GM21390 (cell line): ENCODE measurements around the gene NMNAT2.
"Not testable (repeated sequence)": the region's sequence is repeated elsewhere in the genome, so short reads cannot be mapped to it uniquely, and the experiment has no call there.

ENCODE experiments used
- ATAC-seq: cut with Tn5 transposase; IDR thresholded peaks from one replicate; pipeline ENCODE4 v1.9.1; 2021; ENCODE audit not compliant: unreplicated experiment

The NMNAT2 gene

DNA sequence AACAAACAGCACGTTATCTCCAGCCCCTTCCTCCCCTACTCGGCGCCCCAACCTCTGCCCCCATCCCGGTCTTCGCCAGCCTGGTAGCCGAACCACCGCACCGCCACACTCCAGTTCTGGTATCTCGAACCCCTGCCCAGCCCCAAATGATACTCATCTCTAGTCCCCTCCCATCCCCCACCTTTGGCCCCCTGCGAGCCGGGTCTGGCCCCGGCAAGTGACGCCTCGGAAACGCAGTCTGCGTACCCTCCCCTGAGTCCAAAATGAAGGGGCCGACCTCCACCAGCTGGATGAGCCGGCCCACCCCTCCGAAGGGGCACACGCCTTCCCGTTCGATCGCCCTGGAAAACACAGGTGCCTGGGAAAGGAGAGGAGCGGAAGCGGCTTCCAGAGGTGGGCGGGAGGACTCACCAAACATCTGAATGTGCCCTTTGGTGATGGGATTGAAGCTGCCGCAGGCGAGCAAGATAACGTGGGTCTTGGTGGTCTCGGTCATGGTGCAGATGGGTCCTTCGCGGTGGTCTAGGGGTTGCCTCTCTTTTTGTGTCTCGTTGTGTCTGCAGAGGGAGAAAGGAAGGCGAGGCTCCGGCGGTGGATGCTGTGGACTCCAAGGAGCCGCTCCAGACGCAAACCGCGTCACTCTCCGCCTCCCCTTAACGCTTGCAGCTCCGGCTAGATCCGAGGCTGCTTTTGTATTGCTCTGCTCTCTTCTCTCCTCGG lies at the start of gene NMNAT2:
NMNAT2 (minus strand) TSS at position 609 of the 720 bp plus-strand sequence; CDS start at position 496, 113 bp downstream.
- ATAC-seq = no peak

DNA sequence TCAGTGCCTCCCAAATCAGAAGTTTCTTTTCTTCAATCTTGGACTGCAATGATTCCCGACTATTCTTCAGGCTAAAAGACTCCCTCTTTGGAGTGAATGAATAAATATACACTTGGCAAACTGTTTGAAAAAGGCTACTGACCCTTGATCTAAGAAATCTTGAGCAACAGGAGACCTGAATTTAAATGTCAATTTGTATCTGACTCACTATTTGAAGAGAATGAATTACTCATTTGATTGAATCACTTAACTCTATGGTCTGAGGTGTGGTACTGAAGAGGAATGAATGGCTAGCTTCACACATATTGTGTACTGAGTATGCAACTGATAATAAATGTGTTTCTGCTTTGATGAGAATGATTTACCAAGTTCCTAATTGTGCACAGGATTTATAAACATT lies 49.5 kb upstream of the NMNAT2 start:
- no peak for ATAC-seq

DNA sequence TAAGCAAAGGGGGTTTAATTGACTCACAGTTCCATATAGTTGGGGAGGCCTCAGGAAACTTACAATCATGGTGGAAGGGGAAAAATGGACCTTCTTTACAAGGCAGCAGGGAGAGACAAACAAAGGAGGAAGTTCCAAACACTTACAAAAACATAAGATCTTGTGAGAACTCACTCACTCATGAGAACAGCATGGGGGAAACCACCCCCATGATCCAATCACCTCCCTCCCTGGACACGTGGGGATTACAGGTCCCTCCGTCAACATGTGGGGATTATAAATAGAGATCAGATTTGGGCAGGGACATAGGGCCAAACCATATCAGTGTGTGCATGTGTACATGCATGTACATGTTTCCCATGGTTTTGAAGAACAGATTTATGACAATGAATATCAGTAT lies 48.6 kb upstream of the NMNAT2 start:
- no peak for ATAC-seq

DNA sequence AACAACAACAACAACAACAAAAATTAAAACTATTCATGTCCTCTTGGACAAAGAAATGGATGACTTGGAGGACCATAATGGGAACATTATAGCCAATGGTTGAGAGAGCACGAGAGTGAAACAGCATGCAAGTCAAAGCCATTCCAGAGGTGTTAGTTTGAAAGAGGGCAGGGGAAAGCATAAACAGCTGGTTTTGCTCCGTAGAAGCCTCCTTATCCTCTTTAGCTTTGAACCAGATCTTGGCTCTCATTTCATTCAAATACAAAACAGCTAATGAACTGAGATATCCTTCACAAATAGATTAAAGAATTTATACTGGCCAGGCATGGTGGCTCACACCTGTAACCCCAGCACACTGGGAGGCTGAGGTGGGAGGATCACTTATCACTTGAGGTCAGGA lies 45.4 kb upstream of the NMNAT2 start:
- no peak for ATAC-seq

DNA sequence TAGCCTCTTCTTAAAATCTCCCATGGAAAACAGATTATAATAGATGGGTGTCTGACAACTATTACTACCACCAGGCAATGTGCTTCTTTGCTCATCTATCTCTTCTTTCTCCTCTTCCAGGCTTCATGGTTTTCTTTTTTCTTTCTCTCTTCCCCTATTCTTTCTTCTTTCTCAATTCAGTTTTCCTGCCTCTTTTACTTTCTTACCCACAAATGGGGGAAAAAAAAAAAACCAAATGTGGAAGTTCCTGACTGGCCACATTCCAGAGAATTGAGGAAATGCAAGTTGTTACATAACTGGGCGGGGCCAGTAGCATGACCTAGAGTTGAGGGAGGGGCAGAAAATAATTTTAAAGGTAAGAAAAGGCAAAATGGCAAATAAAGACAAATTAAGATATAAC lies 43.2 kb upstream of the NMNAT2 start:
- no peak for ATAC-seq

DNA sequence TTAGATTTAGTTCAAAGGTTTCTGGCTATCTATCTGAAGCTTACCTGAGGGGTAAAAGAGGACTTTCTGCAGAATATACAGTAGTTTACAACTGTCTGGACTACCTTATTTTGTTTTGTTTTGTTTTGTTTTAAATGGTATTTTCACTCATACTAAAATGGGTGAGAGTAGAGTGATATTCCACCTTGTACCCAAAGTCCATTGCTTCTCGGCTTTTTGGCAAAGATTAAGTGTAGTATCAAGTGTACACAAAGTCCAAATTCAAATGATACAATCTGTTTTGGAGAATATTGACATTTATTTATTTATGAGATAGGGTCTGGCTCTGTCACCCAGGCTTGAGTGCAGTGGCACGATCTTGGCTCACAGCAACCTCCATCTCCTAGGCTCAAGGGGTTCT lies 42.4 kb upstream of the NMNAT2 start:
- ATAC-seq = no peak

DNA sequence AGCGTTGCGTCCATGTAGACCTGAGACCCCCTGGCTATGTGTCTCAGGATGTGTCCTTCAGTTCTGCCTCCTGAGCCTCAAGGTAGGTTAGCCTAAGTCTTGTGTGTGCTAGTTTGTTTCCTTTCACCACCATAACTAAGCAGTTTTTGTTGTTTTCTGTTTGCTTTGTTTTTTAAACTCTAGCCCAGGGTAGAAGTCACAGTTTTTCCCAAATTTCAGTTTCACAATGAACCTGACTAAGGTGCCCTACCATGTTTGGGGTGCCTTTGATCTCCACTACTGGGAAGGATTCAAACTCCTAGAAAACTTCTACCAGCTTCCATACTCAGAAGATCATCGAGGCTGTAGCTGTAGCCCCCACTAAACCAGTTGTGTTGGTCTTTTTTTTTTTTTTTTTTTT lies 39.3 kb upstream of the NMNAT2 start:
- ATAC-seq = no peak

DNA sequence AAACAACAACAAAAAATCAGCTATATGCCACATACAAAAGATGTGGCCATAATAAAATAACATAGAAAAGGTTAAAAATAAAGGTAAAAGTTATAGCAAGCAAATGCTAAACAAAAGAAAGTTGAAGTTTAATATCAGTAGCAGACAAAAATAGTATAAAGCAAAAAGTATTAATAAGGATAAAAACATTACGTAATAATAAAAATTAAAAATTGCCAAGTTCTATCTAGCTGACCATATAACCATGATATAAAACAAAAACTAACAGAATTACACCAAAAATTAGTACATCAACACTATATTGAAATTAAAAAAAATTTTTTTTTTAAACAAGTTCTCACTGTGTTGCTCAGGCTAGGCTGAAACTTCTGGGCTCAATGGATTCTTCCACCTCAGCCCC lies 38.6 kb upstream of the NMNAT2 start:
- ATAC-seq = no peak

DNA sequence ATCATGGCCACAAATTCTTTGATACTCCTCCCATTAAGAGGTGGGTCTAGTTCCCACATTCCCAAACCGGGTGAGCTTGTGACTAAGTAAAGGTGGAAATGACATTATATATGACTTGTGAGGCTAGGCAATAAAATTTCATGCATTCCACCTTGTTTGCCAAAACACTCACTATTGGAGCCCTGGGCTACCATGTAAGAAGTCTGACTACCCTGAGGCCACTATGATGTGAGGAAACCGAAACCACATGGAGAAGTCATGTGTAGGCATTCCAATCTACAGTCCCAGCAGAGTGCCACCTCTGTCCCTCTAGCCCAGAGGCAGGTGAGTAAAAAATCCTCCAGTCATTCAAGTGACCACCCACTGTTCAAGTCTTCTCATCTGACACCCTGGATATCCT lies 36.2 kb upstream of the NMNAT2 start:
- ATAC-seq = no peak

DNA sequence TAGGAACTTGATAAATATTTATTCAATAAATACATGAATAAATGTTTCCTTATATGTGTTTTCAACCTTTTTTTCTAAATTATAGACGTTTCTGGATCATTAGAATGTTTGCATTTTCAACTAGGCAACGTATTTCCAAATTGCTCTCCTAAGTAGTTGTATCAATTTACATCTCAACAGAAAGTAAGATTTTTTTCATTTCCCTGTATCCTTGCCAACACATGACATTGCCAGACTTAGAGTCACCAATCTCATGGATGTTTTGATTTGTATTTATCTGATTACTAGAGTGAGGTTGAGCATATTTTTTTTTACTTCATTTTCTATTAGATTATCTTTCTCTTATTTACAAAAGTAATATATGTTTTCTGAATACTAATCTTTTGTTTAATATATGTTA lies 31.9 kb upstream of the NMNAT2 start:
- no peak for ATAC-seq

DNA sequence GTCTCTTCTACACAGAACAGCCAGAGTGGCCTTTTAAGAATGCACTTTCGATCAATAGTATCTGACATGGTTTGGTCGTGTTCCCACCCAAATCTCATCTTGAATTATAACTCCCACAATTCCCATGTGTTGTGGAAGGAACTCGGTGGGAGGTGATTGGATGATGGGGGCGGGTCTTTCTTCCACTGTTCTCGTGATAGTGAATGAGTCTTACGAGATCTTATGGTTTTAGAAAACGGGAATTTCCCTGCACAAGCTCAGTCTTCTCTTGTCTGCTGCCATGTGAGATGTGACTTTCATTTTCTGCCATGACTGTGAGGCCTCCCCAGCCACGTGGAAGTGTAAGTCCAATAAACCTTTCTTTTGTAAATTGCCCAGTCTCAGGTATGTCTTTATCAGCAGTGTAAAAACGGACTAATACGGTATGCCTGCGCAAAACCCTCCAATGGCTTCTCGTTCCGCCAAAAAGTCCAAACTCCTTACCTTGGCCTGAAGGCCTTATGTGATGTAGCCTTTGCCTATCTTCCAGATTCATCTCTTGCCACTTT lies 31.1 kb upstream of the NMNAT2 start:
- no peak for ATAC-seq

DNA sequence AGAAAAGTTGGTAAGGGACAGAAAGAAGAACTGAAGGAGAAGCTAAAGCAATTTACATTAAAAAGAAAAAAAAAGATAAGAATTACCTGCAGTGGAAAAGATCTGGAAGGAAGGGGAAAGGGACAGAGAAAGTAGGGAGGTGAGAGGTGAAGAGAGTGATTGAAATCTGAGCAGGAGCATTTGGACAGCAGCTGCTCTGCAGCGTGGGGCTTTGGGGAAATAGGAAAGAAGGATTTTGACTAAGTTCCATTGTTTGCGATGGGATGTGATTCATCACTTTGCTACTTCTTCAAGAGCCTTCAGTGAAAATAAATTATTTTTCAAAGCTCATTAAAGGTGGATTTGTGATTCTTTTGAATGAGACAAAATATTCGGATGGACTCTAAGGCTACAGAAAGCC lies 26.1 kb upstream of the NMNAT2 start:
- no peak for ATAC-seq

DNA sequence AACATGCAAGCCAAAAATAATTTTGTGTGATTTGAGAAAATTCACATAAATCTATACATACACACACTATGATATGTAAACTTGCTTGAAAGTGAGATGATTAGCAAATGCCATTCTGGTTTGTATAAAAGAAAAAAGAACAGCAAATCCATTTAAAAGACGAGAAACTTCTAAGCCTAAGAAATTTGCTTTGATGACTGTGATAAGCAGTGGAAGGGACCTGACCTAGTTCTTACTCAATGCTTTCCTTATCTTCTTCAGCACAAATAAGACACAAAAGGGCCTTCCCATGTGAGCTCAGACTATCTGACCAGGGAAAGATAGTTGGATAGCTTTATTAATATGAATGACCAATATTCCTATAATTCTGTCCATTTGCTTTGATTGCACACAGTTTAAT lies 25.3 kb upstream of the NMNAT2 start:
- ATAC-seq = no peak

DNA sequence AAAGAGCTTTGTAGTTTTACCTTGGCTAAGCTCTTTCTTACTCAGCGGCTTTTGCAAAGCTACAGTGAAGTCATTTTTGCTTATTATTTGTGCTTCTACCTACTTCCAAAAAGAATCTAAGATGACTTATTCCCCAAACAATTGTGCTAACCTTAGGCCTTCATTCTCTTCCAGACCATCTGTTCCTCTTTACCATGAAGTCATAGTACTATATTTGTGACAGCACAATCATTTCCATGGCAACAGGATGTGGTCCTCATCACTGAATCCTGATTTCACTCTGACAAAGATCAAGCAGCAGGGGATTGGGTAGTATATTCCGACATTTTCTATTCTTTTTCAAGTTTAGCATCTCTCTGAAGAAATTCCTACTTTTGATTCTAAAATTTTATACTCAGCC lies 24.8 kb upstream of the NMNAT2 start:
- no peak for ATAC-seq

DNA sequence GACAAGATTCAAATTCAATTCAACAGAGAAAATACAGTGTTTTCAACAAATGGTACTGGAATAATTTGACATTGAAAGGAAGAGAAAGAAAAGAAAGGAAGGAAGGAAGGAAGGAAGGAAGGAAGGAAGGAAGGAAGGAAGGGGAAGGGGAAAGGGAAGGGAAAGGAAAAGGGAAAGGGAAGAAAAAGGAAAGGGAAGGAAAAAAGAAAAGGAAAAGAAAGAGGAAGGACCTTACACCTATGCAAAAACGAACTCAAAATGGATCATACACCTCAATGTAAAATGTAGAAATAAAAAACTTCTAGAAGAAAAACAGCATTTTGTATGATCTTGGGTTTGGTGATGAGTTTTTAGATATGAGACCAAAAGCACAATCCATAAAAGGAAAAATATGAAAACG lies 19.9 kb upstream of the NMNAT2 start:
- no peak for ATAC-seq

DNA sequence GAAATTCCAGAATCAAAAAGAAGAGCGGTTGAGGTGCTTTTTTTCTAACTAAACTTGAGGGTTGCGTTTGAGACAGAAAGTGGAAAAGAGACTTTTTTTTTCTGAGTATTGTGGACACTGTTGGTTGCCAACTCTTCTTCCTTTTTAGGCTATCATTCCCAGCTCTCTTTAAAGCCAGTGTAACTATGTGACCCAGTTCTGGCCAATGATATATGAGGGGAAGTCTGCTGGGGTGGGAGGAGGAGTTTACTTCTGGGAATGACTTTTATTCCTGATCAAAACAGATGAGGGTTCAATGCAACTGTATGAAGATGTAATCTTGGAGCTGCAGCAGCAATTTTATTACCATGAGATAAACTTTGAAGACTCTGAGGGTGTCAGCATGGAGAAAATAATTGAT lies 17.3 kb upstream of the NMNAT2 start:
- no peak for ATAC-seq

DNA sequence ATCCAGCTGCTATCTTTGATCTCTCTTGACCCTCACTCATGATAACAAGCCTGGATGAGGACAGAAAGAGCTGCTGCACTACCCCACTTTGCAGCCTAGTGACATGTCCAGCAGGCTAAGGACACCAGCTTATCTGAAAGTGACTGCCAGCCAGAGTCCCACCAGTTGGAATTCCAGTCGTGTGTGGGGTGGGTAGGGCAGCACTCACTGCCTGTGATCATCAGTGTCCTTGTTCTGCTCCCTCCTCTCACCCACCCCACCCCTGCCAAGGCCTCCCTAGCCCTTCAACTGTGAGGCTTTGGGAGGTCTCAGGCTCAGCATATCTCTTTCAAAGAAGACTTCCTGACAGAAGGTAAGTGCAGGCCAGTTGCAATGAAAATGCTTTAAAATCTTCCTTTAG lies 15.5 kb upstream of the NMNAT2 start:
- ATAC-seq = no peak

DNA sequence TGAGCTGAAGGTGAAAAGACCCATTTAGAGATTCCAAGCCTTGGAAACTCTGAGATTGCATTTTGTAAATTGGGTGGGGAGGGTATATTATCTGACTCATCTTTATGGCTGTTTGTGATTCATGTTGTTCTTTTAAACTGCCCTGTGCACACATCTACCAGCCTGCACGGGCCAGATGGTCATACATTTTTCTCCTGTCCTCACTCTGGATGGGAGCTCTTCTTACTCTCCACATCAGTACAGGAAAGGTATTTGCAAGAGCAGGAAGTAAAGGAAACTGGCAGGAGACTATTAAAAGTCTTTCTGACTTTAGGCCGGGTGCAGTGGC lies 14.3 kb upstream of the NMNAT2 start:
- ATAC-seq = no peak

DNA sequence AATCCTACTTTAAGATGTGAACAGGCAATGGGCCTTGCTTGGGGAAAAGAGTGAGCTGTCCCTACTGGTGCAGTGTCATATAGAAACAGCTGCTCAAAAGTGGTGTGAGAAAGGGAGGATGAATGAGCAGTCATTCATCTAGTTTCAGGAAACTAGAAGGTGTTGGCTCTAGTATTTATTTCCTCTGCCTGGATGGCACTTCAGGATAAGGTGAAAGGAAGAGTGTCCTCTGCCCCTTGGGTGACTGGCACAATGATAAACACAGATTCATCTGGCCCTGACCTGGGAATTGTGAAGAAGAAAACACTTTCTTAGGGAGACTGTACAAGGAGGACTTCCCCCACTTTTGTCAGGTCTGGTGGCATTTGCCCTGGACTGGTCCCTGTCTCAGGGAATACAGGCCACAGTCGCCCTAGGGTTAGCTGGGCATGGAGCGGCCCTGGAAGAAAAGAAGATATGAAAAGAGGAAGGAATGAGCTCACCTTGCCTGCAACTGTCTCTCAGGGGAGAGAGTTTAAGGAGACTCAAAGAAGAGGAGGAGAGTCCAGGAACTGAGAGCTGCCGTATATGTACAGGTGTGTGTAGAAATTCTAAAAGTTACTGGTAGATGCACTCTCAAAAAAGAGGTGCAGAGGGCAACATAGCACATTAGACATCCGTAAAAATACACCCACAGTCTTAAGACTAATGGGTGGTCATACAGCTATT lies 13.8 kb upstream of the NMNAT2 start:
- ATAC-seq = no peak

DNA sequence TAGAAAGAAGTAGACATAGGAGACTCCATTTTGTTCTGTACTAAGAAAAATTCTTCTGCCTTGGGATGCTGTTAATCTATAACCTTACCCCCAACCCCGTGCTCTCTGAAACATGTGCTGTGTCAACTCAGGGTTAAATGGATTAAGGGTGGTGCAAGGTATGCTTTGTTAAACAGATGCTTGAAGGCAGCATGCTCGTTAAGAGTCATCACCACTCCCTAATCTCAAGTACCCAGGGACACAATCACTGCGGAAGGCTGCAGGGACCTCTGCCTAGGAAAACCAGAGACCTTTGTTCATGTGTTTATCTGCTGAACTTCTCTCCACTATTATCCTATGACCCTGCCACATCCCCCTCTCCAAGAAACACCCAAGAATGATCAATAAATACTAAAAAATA lies 9.4 kb upstream of the NMNAT2 start:
- not testable (repeated sequence) for ATAC-seq

DNA sequence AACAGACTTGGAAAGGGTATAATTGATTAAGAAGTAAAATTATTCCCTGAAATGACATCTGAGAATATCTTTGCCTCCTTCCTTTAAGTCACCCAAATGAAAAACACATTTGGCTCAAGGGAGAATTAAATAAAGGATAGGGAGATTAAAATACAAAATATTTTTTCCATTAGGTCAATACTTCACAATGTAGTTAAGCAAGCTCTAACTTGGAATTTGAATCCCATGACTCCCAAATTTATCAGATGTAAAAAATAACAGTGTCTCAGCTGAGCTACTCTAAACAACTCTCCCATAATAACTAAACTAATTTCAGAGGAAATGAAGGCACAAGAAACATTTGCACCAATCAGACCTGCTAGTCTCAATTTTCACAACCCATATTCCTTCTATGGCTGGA lies 6.5 kb upstream of the NMNAT2 start:
- no peak for ATAC-seq

DNA sequence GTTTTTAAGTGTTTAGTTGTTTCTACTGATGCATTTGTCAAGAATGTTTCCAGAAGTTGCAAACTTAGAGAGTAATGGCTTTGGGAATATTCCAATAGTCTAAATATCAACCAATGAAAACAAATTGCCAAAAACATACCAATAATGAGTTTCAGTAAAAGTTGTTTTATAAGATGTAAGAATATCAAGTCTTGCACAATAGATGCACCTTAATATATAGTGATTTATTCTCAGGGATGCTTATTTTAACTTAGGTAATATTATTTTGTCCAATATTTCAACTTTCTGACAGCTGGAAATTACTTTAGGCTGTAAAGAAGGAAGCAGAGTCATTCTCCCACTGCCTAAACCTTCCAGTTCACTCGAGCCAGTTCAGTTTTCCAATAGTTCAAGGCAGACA lies 5.4 kb upstream of the NMNAT2 start:
- ATAC-seq = no peak

DNA sequence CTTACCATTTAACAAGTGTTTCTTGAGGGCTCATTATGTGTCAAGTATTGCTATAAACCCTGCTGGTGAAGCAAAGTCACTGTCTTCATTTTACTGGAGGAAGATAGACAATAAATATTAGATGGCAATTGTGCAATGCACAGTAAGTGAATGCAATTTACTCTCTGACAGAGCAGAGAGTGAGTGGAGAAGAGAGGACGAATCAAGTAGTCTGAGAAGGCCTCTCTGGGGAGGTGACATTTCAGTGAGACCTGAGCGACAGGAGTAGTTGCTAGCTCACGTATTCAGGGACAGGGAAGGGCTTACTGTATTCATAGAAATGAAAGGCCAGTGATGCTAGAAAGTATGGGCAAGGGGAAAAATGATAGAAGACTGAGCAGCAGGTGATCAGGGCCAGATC lies 1.2 kb upstream of the NMNAT2 start:
- ATAC-seq = no peak
